Stimulated activated CD4-positive, alpha-beta T cell treated with anti-CD3 and anti-CD28 coated beads, Interleukin-15, amount 100 ng/mL, for 1 hour (primary cell): ENCODE data around the gene CA12.
"Not testable (repeated sequence)": the region's sequence is repeated elsewhere in the genome, so short reads cannot be mapped to it uniquely, and the experiment has no call there.

Source experiments
- DNase-seq, 2 donors: peaks; one replicate each; pipeline ENCODE4 v3.0.0-alpha.2; 2020; ENCODE audit warnings: low read depth in 1 of 2, low spot score in 1 of 2

Gene CA12

GRCh38 chr15:63360170-63360569, 21.5 kb downstream of the CA12 start:
- DNase-seq: no peak

- no peak for DNase-seq
Measured at GRCh38 chr15:63358241-63359029, 23.2 kb downstream of the CA12 start.

DNA sequence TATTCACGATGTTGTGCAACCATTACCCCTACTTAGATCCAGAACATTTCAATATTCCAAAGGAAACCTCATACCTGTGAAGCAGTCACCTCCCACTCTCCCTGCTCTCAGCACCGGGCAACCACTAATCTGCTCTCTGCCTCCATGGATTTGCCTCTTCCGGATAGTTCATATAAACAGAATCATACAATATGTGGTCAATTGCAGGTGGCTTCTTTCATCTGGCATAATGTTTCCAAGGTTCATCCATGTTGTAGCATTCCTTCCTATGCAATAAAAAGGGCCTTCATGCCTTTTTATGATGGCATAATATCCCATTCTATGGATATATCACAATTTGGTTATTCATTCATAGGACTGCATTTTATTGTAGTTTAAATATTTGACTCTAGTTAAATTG, 23.9 kb downstream of the CA12 start:
- DNase-seq: no peak

- no peak for DNase-seq
Measured at GRCh38 chr15:63357061-63357460, 24.6 kb downstream of the CA12 start.

- no peak for DNase-seq
Measured at GRCh38 chr15:63354821-63355650, 26.6 kb downstream of the CA12 start.

DNA sequence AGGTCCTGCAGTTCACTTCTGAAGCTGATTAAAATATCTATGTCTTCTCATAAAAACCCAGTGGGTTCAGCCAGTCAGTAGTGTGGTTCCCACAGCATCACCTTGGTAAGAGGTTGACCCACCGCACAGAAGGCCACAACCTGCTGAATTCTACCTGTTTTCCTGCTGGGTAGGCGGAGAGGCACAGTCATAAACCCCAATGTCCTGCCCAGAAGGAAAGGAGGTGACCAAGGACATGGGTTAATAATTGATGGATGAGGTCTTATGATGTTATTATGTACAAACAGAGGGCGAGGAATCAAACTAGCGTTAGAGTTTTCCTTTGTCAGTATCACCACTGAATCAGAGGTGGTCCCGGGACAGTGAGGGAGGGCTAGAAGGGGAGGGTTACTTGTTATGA, 27.8 kb downstream of the CA12 start:
- no peak for DNase-seq

- DNase-seq: no peak
Measured at GRCh38 chr15:63353261-63353660, 28.4 kb downstream of the CA12 start.

GRCh38 chr15:63352808-63353207, 28.8 kb downstream of the CA12 start:
- no peak for DNase-seq

GRCh38 chr15:63351170-63351569, 30.5 kb downstream of the CA12 start:
- no peak for DNase-seq

DNA sequence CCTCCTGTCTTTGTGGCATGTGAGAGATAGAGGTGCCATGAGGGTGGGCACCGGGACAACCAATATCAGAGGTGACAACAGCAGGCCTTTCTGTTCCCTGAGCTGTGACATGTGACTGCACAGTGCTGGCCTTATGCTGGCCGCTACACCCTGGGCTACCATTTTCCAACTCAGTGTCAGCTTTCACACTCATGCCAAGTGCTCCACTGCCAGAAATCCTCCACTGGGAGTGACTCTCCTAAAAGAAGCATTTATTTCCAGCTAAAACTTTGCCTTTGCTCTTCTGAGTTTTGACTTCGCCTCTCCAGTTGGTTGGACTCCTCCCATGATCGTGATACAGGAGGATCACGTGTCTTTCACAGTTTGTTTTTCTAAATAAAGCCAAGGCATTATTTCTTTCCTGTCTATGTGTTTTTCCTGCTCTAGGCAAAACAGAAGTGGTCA, 31.4 kb downstream of the CA12 start:
- no peak for DNase-seq

DNA sequence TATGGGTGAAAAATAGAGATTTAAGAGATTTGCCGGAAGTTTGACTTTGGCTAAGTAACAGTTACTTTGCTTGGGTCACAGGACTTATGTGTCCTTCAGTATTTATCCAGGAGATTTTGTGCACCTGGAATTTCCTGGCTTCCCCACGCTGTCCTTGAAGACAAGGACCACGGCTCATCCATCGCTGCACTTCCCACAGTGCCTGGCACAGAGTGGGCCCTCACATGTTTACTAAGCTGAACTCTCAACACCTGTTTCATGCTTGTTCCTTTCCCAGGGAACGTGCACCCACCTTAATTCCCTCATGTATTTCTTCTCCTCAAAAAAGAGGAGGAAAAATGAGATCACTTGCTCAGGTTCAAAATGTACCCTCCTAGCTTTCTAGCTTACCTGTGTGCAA, 32.0 kb downstream of the CA12 start:
- no peak for DNase-seq

DNA sequence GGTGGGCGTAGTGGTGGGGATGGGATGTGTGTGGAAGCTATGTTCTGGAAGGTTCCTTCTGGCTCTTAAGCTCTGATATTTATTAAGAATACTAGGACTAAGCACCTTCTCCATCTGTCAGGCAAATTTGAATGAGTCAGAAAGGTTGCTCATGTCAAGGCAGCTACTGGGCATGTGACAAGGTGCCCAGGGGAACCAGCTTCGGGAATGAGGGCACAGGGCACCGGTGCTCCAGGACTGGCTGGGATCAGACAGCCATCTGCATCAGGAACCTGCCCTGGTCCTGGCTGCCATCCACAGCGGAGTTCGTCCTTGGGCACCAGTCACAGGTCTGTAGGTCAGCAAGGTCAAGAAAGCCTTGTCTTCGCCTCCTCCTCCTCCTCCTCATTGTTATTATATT, 32.5 kb downstream of the CA12 start:
- no peak for DNase-seq

- DNase-seq: no peak
Measured at GRCh38 chr15:63348392-63348791, 33.3 kb downstream of the CA12 start.

- no peak for DNase-seq
Measured at GRCh38 chr15:63347074-63347857, 34.4 kb downstream of the CA12 start.

DNA sequence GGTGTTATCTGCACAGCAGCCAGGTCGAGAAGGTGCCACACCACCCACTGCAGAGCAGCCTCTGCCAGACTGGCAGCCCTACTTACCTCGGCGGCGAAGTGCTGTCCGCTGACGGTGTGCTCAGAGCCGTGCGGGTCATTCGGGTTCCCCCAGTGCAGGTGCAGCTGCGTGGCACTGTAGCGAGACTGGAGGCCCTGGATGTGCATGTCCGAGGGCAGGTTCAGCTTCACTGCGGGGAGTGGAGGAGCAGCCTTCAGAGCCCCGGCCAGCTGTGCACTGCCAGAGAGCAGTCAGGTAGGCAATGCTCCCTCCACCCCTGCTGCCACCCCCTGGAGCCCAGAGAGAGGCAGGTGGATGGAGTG, 36.3 kb downstream of the CA12 start:
- DNase-seq: no peak

DNA sequence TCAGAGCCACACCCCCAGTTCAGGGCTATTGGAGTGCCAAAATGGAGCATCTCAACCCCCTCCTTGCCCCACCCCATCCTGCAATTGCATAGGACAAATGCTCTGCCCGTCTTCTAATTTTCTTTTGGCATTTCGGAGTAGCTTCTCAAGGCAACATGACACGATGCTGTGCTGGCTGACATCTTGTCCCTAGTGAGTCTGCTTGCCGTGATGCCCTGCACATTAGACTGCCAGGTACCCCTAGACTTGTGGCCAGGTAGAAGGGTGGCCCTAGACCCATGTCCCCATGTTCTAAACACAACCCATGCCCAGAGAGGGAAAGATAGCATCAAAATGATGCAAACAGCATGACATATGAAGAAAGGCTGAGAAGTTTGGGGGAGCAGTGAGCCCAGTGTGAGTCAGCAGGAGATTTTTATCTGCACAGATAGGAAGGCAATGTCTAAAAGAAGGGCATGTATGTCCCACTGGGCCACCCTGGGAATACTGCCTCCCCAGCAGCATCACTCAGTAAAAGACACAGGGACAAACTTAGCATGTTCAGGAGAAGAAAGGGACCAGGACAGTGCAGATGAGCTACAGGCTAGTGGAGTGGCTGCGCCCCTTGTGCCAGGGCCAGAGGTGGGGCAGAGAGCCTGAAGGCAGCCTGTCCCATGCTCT, 36.8 kb downstream of the CA12 start:
- no peak for DNase-seq

- not testable (repeated sequence) for DNase-seq
Measured at GRCh38 chr15:63342996-63343562, 38.6 kb downstream of the CA12 start.

- no peak for DNase-seq
Measured at GRCh38 chr15:63341898-63342297, 39.7 kb downstream of the CA12 start.

DNA sequence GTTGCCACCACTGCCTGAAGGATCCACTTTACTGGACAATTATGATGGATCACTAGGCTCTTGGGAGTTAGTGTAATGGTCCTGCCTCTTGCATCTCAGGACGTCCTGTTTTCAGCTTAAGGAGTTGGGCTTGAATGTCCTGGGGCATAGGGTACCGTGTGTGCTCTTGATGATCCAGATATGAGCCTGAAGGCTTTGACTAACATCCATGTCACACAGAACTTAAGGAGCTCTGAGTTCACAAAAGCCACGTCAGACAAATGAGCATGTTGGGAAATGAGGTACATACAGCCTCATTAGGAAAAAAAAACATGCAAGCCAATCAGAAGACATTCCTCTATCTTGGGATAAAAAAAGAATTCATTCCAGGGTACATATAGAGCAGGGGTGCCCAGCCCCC, 40.8 kb downstream of the CA12 start:
- no peak for DNase-seq

DNA sequence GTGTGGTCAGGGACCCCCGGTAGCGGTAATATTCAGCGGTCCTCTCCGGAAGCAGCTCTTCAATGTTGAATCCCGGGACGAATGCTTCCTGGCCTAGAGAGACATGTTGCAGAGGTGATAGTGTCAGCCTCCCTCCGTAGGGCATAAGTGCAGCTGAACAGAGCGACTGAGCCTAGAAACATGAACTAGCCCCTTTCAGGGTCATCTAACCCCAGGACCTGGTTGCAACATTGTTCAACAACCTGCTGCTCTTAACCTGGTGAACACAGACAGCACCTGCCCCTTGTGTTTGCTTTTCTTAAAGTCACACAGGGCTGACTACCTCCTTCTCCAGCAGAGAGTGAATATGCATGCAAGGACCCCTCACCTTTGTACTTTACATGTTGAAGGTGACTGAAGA, 41.3 kb downstream of the CA12 start:
- no peak for DNase-seq

- no peak for DNase-seq
Measured at GRCh38 chr15:63339836-63340235, 41.8 kb downstream of the CA12 start.
